GM12878 (cell line): ENCODE results near the gene NEK8. TPM values are rescaled to one million over a fixed set of nuclear protein-coding genes. Genes with fewer than 3 reads are reported as not detected.

Experiments
- ATAC-seq: fragments of 200-7000 bp; cut with Tn5 transposase; 3 replicates; pipeline ENCODE4 v1.9.1; 2020; ENCODE audit warnings: mild to moderate bottlenecking, moderate library complexity
- BruUV-seq: library from RNA; stranded (reverse); fragments of 400-500 nt; replicated peaks from 2 replicates; lab custom pipeline; 2021; lab: Mats Ljungman, UMichigan
- CTCF ChIA-PET: fragments of 300-600 bp; sonication (Branson Sonifier 250); formaldehyde crosslinking; extraction: SDS; loops from one replicate; lab custom pipeline; 2021; ENCODE audit warnings: inconsistent platforms; lab: Yijun Ruan, JAX
- POLR2A ChIA-PET: fragments of 350-600 bp; formaldehyde crosslinking; extraction: SDS; loops from one replicate; lab custom pipeline; 2021; ENCODE audit warnings: inconsistent platforms; lab: Charles Lee
- RAD21 ChIA-PET: fragments of 300-600 bp; sonication (Branson Sonifier 250); formaldehyde crosslinking; loops from one replicate; lab custom pipeline; 2023; ENCODE audit warnings: antibody characterized with exemption; ENCODE audit not compliant: unreplicated experiment; lab: Charles Lee
- SMC1A ChIA-PET: fragments of 300-600 bp; sonication (Branson Sonifier 250); formaldehyde crosslinking; loops from one replicate; lab custom pipeline; 2023; ENCODE audit not compliant: unreplicated experiment, uncharacterized antibody; lab: Charles Lee
- DNase-seq: peaks from one replicate; pipeline ENCODE4 v3.0.0-alpha.2; 2011; ENCODE audit warnings: low read depth, low spot score
- FAIRE-seq: peaks from 3 replicates; lab custom pipeline; 2011; peaks lifted over from hg19 to GRCh38; lab: Jason Lieb, UNC
- H2AFZ ChIP-seq: 2 replicates; pipeline ENCODE4 v1.6.0; 2011; ENCODE audit warnings: low read depth, low read length, control low read depth; ENCODE audit not compliant: control insufficient read depth
- H3K27ac ChIP-seq: 2 replicates; pipeline ENCODE4 v1.5.1; 2011; ENCODE audit warnings: control low read depth; ENCODE audit not compliant: control insufficient read depth, insufficient read depth
- H3K27me3 ChIP-seq, 2 experiments: replicated peaks in 1 of 2; 2 replicates each; pipeline versions ENCODE4 v1.6.0 to v1.6.1; 2011; ENCODE audit warnings: low read length in 1 of 2; ENCODE audit not compliant: control insufficient read depth in 2 of 2, insufficient read depth in 2 of 2
- H3K36me3 ChIP-seq, 2 experiments: 2 replicates each; pipeline ENCODE4 v1.5.1; 2011; ENCODE audit warnings: low read length in 1 of 2; ENCODE audit not compliant: control insufficient read depth in 2 of 2, insufficient read depth in 2 of 2
- H3K4me1 ChIP-seq: 2 replicates; pipeline ENCODE4 v1.6.1; 2011; ENCODE audit warnings: mild to moderate bottlenecking, low read length, moderate library complexity, mixed read lengths; ENCODE audit not compliant: control insufficient read depth, insufficient read depth
- H3K4me2 ChIP-seq: 2 replicates; pipeline ENCODE4 v1.6.0; 2011; ENCODE audit warnings: control low read depth; ENCODE audit not compliant: control insufficient read depth, insufficient read depth
- H3K4me3 ChIP-seq: fragments of 200-600 bp; sonication (generic); 2 replicates; pipeline ENCODE4 v1.5.1; 2016
- H3K79me2 ChIP-seq: 2 replicates; pipeline ENCODE4 v1.6.0; 2011; ENCODE audit warnings: low read length; ENCODE audit not compliant: control insufficient read depth, insufficient read depth
- H3K9ac ChIP-seq: 2 replicates; pipeline ENCODE4 v1.8.0; 2011; ENCODE audit warnings: low read length, control low read depth, mixed read lengths; ENCODE audit not compliant: control insufficient read depth, insufficient read depth
- H3K9me3 ChIP-seq: replicated peaks from 3 replicates; pipeline ENCODE4 v1.5.1; 2011; ENCODE audit warnings: mild to moderate bottlenecking, low read length; ENCODE audit not compliant: control insufficient read depth, insufficient read depth
- H4K20me1 ChIP-seq: 2 replicates; pipeline ENCODE4 v1.6.0; 2011; ENCODE audit not compliant: control insufficient read depth, insufficient read depth
- EED ChIP-seq: sonication (generic); IDR thresholded peaks from 2 replicates; pipeline ENCODE4 v1.6.1; 2016; ENCODE audit warnings: antibody characterized with exemption, low read depth
- HDGF ChIP-seq: fragments of 450-650 bp; IDR thresholded peaks from 2 replicates; pipeline ENCODE4 v1.6.1; 2016; ENCODE audit warnings: antibody characterized with exemption
- KAT2A ChIP-seq: conservative IDR thresholded peaks from 2 replicates; pipeline ENCODE4 v1.6.1; 2011; ENCODE audit warnings: low read depth, low read length; ENCODE audit not compliant: control insufficient read depth
- MLLT1 ChIP-seq: fragments of 450-650 bp; IDR thresholded peaks from 2 replicates; pipeline ENCODE4 v1.6.1; 2016; ENCODE audit warnings: mild to moderate bottlenecking
- MXI1 ChIP-seq: fragments of 150-350 bp; IDR thresholded peaks from 2 replicates; pipeline ENCODE4 v1.6.1; 2011; ENCODE audit warnings: low read depth, mild to moderate bottlenecking, inconsistent platforms, low read length, improper control_type of control experiment
- NFXL1 ChIP-seq: fragments of 450-650 bp; IDR thresholded peaks from 2 replicates; pipeline ENCODE4 v1.6.1; 2017; ENCODE audit warnings: antibody characterized with exemption, mild to moderate bottlenecking, borderline replicate concordance
- NR2C1 ChIP-seq: fragments of 450-650 bp; IDR thresholded peaks from 2 replicates; pipeline ENCODE4 v1.6.1; 2017; ENCODE audit warnings: antibody characterized with exemption, mild to moderate bottlenecking, moderate library complexity
- PBX3 ChIP-seq: IDR thresholded peaks from 2 replicates; pipeline ENCODE4 v1.6.1; 2011; ENCODE audit warnings: mild to moderate bottlenecking, low read depth, low read length, moderate library complexity; ENCODE audit not compliant: insufficient replicate concordance
- POLR2A ChIP-seq: IDR thresholded peaks from 2 replicates; pipeline ENCODE4 v1.6.1; 2011; ENCODE audit warnings: low read depth, mild to moderate bottlenecking, low read length
- ZNF207 ChIP-seq: fragments of 450-650 bp; IDR thresholded peaks from 2 replicates; pipeline ENCODE4 v1.6.1; 2014; ENCODE audit warnings: antibody characterized with exemption, mild to moderate bottlenecking, borderline replicate concordance
- ZSCAN29 ChIP-seq: fragments of 450-650 bp; IDR thresholded peaks from 2 replicates; pipeline ENCODE4 v1.6.1; 2017; ENCODE audit warnings: mild to moderate bottlenecking, moderate library complexity
- WGBS: methylation state at CpG from one replicate; pipeline ENCODE4 v1.1.6; 2016; ENCODE audit warnings: low lambda C conversion rate; ENCODE audit not compliant: insufficient replicate concordance, insufficient coverage; ENCODE audit errors: missing lambda C conversion rate; 5-methylcytosine and 5-hydroxymethylcytosine counted together
- in situ Hi-C: fragments of 300-500 bp; cut with MboI; formaldehyde crosslinking; loops from 9 replicates; pipeline ENCODE4 v1.14.3; 2018; ENCODE audit warnings: mixed read lengths
- intact Hi-C: fragments of 100-400 bp; cut with micrococcal nuclease; formaldehyde crosslinking; loops from one replicate; pipeline ENCODE4 v1.14.2; 2022; ENCODE audit not compliant: unreplicated experiment
- polyA plus RNA-seq, 11 experiments: library from polyadenylated mRNA; depleted of rRNA in 4 of 11; unstranded in 6 of 11; stranded (reverse) in 5 of 11; fragments of >200 nt; fragmentation: Nextera tagmentation in 4 of 11; fragmentation: Illumina TruSeq in 1 of 11; extraction: Ambion mirVana in 4 of 11; extraction: Trizol in 1 of 11; gene quantifications; 1 replicate in 1 of 11; 2 replicates in 10 of 11; pipeline versions ENCODE4 v1.2.1 to v1.2.3, GENCODE V29; 2011 to 2016; ENCODE audit warnings: inconsistent platforms in 2 of 11, missing spikeins in 2 of 11, low read depth in 1 of 11
- total RNA-seq, 4 experiments: library from RNA; depleted of rRNA in 3 of 4; stranded (reverse); fragments of >200 nt in 3 of 4; fragmentation: Illumina TruSeq in 1 of 4; extraction: Trizol in 1 of 4; gene quantifications; 2 replicates each; pipeline versions ENCODE4 v1.2.1 to v1.2.3, GENCODE V29; 2013 to 2021

Gene NEK8
- total and polyA plus RNA-seq, 10 of the 15 experiments (the other 5 are each of a cell fraction or from before 2014, with no cell fraction given) = 2.3 to 14.3 (median 9.4) TPM

- 95% methylated on average over 32 of the region's 32 CpGs for WGBS
- RAD21 ChIA-PET = no interaction called here
- TF ChIP-seq POLR2A (peak; percentile 37; the same call in 1 of the 2 replicates), EED (no peak)
- Histone ChIP-seq H2AFZ (no peak overlapping the region), H4K20me1 (no peaks in the 10 kb centered on the region; the same call in 1 of the 2 replicates), H3K9ac (no peak overlapping the region), H3K27me3 (no peaks in the 10 kb centered on the region), H3K79me2 (no peaks in the 10 kb centered on the region), H3K27ac (no peak overlapping the region), H3K4me3 (no peak overlapping the region), H3K4me2 (no peak overlapping the region), H3K4me1 (peaks cover 14% of the 10 kb centered on the region), H3K36me3 (peaks cover 8 to 26% of the 10 kb centered on the region in 2 experiments), H3K9me3 (no peaks in the 10 kb centered on the region)
- in situ Hi-C loops (no loop called here), intact Hi-C loops (no loop called here)
- no TSS peak for BruUV-seq
- DNase-seq (no peak), FAIRE-seq (no peak), ATAC-seq (no peak)
- POLR2A ChIA-PET = no interaction called here
- CTCF ChIA-PET = interaction anchor here (1.2 kb wide), 1 partner anchor 195 kb away, joined by 3 read pairs; no protein-coding TSS in a partner anchor
- SMC1A ChIA-PET = interaction anchor here (1.2 kb wide), 1 partner anchor 91 kb away, joined by 4 read pairs; no protein-coding TSS in a partner anchor
Measured at GRCh38 chr17:28758411-28759121, 30.0 kb downstream of the NEK8 start.

DNA sequence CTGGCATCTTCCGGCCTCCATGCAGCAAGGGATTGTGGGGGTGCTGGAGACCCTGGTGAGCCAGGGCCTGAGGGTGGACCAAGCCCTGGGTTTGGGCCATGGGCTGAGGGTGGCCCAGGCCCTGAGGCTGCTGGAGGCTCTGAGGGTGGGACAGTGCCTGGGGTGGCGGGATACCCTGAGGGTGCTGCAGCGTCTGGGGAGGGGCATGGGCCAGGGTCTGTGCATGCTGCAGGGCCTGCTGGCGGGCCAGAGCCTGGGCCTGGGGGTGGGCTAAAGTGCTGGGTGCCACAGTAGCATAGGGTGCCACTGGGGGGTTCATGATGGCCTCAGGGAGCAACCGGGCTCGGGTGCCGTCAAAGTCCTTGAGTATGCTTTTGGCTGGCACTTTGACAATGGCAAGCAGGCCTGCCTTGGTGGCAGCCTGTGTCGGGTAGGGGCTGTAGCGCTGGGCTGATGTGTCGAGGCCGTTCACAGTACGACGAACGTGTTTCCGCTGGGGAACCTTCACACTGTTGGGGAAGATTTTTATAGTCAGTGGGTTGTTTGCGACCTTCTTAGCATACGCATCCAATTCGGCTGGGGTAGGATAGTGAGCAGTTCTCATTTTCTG, 30.8 kb downstream of the NEK8 start:
- Histone ChIP-seq H3K4me1 (peaks cover 15% of the 10 kb centered on the region), H4K20me1 (no peaks in the 10 kb centered on the region; the same call in 1 of the 2 replicates), H3K9ac (no peak overlapping the region), H3K27ac (no peak overlapping the region), H2AFZ (no peak overlapping the region), H3K36me3 (peaks cover 8 to 26% of the 10 kb centered on the region in 2 experiments), H3K4me2 (no peak overlapping the region), H3K27me3 (no peaks in the 10 kb centered on the region), H3K9me3 (no peaks in the 10 kb centered on the region), H3K79me2 (no peaks in the 10 kb centered on the region), H3K4me3 (no peak overlapping the region)
- intact Hi-C loops (no loop called here), in situ Hi-C loops (no loop called here)
- RAD21 ChIA-PET = interaction anchor here (0.6 kb wide), 1 partner anchor 559 kb away, joined by 4 read pairs; no protein-coding TSS in a partner anchor
- ATAC-seq (no peak), FAIRE-seq (no peak), DNase-seq (no peak)
- 97% methylated on average over 18 of the region's 18 CpGs for WGBS
- CTCF ChIA-PET = interaction anchor here (7.3 kb wide), 1 partner anchor 33 kb away, joined by 147 read pairs; the partner anchor contains the start of genes NEK8 and TLCD1
- no TSS peak for BruUV-seq
- POLR2A ChIA-PET = interaction anchor here (0.6 kb wide), 1 partner anchor 33 kb away, joined by 3 read pairs; no protein-coding TSS in a partner anchor
- SMC1A ChIA-PET = interaction anchor here (1.1 kb wide), 1 partner anchor 32 kb away, joined by 3 read pairs; no protein-coding TSS in a partner anchor
- TF ChIP-seq PBX3 (no peak), MLLT1 (no peak), NFXL1 (no peak), ZSCAN29 (no peak), ZNF207 (no peak), HDGF (no peak), NR2C1 (no peak), KAT2A (no peak), MXI1 (no peak)
